Measurements from ENCODE around the gene ZNF573.

DNA sequence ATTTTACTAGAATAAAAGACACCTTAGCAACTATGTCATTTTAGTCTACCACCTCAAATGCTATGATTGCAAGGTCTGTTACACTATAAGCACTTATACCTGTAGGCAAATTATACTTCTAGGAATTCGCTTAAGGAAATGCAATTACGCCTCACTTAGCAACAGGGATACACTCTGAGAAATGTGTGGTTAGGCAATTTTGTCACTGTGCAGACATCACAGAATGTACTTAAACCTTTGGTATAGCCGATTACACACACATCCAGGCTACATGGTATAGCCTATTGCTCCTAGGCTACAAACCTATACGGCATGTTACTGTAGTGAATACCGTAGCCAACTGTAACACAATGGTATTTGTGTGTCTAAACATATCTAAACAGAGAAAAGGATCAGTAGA lies 30.0 kb upstream of the ZNF573 start:
- TF ChIP-seq POLR2AphosphoS5 (IDR thresholded peaks at IDR 0.05; ENCODE audit: borderline replicate concordance, low read depth, low read length) = no peak
- TF ChIP-seq EZH2 (IDR thresholded peaks at IDR 0.05) = no peak
- no peak for TF ChIP-seq FOXP2 (optimal IDR thresholded peaks at IDR 0.05; ENCODE audit: control extremely low read depth, extremely low read length, insufficient read depth)

All from SK-N-MC (cell line).